ENCODE results near the gene CBX8.

DNA sequence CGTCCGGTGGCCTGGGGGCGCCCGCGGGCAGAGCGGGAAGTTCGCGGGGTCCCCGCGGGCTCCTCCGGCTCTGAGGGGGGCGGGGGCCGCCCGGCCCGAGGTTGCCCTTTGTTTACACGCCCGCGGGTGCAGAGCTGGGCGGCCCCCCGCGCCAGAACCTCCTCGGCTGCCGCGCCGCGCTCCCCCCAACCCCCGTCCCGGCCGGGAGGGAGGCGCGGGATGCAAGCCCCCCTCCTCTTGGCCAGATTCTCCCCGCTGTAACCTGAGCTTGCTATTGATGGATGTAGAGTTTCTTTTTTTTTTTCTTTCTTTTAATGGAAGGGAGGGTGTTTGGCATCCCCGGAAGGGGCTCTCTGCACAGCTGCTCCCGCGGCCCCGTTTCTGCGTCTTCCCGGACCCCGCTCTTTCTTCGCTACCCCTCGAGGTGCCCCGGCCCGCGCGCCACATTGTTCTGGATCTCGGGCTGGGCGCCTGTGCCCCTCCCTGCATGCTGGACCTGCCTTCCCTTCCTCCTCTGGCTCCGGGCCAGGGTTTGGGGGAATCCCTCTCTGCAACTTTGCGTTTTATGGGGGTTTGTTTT lies 18.3 kb downstream of the CBX8 start:
- TF ChIP-seq POLR2A (IDR thresholded peaks at IDR 0.05): no peak
- TF ChIP-seq CTCF (IDR thresholded peaks at IDR 0.05): no peak
- no peak for TF ChIP-seq POLR2AphosphoS5 (IDR thresholded peaks at IDR 0.05)
